GM12874 (cell line): ENCODE measurements around the gene FKBP1B.

Experiments used
- CTCF ChIP-seq: IDR thresholded peaks from 2 replicates; pipeline ENCODE4 v1.5.1; 2011; ENCODE audit warnings: low read depth, mild to moderate bottlenecking, control low read depth, low read length, moderate library complexity; ENCODE audit not compliant: insufficient read depth

Gene FKBP1B

GRCh38 chr2:24104110-24104650 lies 54.6 kb downstream of the FKBP1B start:
- no peak for TF ChIP-seq CTCF

DNA sequence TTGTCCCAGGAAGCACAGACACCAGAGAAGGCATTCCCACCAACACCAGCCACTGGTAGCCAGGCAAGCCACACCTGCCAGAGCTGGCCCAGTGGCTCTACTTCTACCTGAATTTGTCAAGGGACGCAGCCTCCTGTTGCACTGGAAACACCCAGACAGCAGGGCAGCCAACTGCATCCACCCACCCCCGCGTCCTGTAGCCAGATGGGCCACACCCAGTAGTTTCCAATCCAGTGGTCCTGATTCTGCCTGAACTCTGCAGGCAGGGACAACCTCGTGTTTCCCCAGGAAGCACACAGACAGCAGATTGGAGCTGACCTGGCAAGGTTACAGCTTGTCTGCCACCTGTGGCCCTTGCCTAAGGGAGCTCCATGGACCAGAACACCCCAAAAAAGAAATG lies 55.4 kb downstream of the FKBP1B start:
- TF ChIP-seq CTCF, result no peak

GRCh38 chr2:24105816-24106215 lies 56.3 kb downstream of the FKBP1B start:
- TF ChIP-seq CTCF, result no peak

- no peak for TF ChIP-seq CTCF
These were observed 57.2 kb downstream of the FKBP1B start for GRCh38 chr2:24106786-24107185.

- no peak for TF ChIP-seq CTCF
These were observed 57.8 kb downstream of the FKBP1B start for GRCh38 chr2:24107336-24107735.

- TF ChIP-seq CTCF, result no peak
These were observed 61.2 kb downstream of the FKBP1B start for GRCh38 chr2:24110660-24111303.

- TF ChIP-seq CTCF, result no peak
These were observed 61.9 kb downstream of the FKBP1B start for GRCh38 chr2:24111407-24111901.
